Activated CD8-positive, alpha-beta memory T cell treated with anti-CD3 and anti-CD28 coated beads for 48 hours (primary cell): ENCODE results near the gene CTNNBIP1.
A peak's percentile ranks its signal among the peaks of the same experiment; 100 is the strongest.
"Not testable (repeated sequence)": the region's sequence is repeated elsewhere in the genome, so short reads cannot be mapped to it uniquely, and the experiment has no call there.

Experiments used
- DNase-seq, 3 experiments: peaks; one replicate each; pipeline ENCODE4 v3.0.0-alpha.2; 2020; ENCODE audit warnings: low read depth in 2 of 3, low spot score in 2 of 3

Gene CTNNBIP1

GRCh38 chr1:9910076-9910422 is at the start of gene CTNNBIP1:
Gene CTNNBIP1, minus strand, starts transcription at chr1:9910269. Its CDS starts 38,205 bp downstream, at chr1:9872064.
- no peak for DNase-seq

DNA sequence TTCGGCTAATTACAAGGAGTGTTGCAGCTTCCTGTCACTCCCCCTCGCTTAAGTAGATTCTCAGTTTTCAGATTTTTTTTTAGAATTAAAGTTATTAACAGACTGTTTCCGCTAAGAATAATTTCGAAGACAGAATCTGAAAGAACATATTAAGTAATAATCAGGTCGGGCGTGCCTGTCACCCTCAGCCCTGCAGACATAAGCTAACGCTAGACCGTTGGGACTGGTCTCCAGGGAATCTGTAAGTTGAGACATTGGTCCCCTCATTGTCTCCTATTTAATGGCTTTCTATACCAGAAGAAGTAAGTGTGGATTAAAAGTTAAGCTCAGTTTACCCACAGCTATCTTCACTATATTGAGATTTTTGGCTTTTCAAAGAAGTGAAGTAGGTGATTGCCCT is 47.7 kb upstream of the CTNNBIP1 start:
- no peak for DNase-seq

DNA sequence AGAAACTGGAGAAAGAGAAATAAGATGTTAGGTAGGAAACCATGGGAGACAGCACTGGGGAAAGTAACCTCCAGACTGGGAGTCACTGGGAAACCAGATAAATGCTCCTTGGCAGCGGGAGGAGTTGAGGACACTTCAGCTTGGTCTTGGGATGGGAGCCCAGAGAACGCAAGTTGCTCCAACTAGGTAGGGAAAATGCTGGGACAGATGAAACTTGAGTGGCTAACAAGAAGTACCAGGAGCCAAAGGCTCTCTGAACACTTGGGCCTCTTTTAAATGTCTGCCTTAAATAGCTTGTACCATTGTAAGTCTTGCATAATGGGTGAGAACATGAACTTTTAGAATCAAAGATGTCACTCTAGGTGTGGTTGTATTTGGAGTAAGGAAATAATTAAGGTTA is 36.2 kb upstream of the CTNNBIP1 start:
- DNase-seq: no peak

- DNase-seq: peak; percentile 82 to 94 (median 88)
These were observed 33.1 kb upstream of the CTNNBIP1 start, which contains the start of the genes LZIC and NMNAT1 for GRCh38 chr1:9942939-9943788. Gene LZIC, minus strand, starts transcription at chr1:9943391. Its CDS starts 6,772 bp downstream, at chr1:9936619. Gene NMNAT1, plus strand, starts transcription at chr1:9943475. Its CDS starts 28,599 bp downstream, at chr1:9972074.

DNA sequence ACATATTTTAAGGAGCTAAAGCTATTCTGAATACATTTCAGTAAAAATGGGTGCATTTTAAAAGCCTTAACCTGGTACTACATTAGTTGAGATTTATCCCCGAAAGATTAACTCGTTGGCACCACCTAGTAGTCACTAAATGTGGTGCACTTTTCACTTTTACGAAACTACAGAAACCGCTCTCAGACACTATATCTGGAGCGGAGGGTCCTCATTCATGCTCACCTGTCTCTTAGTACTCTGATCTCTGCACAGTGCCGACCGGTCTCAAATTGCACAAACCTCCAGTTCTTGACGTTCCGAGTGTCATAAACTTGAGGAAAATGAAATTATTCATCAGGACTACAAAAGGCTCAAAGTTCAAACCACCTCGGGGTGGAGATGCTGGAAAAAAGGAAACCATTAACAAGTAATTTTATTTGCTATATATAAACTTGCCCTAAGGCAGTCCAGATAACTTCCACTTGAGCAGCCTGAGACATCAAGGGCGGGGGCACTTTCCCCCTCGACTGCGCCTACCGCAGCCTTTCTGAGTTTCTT is 32.4 kb upstream of the CTNNBIP1 start:
- DNase-seq: no peak

GRCh38 chr1:9929431-9930385 is 19.6 kb upstream of the CTNNBIP1 start:
- no peak for DNase-seq

- no peak for DNase-seq
These were observed 17.2 kb upstream of the CTNNBIP1 start for GRCh38 chr1:9927259-9927658.

DNA sequence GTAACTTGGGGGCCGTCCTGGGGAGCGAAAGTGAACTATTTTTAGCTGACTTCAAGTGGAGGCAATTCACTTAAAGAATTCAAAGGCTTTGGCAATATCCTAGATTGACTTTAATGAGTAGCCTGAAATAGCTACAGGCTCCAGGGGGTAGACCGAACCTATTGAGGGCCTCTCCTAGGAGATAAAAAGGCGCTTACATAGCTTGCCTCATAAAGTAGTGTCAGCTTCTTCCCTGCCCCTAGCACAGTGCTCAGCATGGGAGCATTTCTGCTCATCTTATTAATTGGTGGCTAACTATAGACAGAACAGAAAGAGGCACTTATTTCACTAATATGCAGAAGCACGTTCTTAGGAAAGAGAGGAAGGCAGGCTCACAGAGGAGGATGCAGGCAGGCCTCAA is 12.3 kb upstream of the CTNNBIP1 start:
- no peak for DNase-seq

GRCh38 chr1:9920606-9921005 is 10.5 kb upstream of the CTNNBIP1 start:
- no peak for DNase-seq

GRCh38 chr1:9917901-9918300 is 7.8 kb upstream of the CTNNBIP1 start:
- no peak for DNase-seq

GRCh38 chr1:9917495-9917894 is 7.4 kb upstream of the CTNNBIP1 start:
- not testable (repeated sequence) for DNase-seq

DNA sequence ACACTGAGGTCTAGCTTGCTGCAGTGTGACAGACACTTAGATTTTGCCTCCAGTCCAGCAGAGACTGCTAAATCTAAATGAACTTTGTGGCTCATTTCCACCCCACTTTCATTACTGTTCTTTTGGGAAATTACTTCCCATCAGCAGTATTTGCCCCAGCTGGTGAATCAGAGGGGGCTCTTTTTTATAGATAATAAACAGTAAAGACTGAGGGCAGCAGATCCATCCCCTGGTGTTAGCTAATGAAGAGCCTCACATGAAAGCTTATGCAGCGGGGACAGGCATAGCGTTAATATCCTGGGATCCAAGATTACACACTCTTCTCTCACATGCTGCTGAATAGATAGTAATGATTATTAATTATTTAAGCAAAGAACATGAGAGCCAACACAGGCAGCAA is 6.4 kb upstream of the CTNNBIP1 start:
- DNase-seq: no peak

DNA sequence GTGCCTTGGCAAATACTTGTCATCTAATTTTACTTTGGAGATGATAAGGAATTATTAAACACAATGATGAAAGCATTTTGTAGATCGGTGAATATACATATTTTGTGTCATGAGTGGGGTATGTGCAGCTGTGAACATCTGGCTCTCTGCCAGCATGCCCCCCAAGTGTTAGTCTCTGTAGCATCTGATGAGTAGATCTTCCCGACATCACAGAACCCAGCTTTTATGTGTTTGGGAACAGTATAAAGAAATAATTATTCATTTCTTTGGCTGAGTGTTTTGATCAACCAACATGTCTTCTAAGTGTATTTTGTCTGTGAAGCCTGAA is 4.5 kb upstream of the CTNNBIP1 start:
- DNase-seq: no peak

DNA sequence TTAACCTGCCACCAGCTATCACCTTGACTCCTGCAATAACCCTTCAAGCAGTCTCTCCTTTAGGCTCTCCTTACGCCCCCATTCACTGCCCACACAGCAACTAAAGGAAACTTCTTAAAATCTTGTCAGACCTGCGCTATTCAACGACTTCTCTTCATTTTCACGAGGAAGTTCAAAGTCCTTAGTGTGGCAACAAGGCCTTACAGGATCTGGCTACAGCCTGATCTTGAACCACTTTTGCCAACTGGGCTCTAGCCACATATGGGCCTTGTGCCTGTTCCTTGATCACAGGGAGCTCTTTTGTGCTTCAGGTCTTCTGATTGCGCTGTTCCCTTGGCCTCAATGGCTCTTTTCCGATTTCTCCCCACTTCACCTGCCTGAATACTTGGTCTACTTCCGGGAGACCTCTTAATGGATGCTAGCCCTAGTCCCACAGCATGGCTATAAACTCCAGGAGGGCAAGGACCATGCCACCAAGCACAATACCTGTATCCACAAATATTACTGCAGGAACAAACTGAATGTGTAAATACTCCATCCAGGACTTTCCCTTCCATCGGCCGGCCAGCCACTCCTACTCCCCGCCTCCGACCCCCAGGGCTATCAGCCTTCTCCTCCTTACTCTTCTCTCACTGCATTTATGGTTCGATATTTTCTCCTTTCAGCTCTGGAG is 2.3 kb upstream of the CTNNBIP1 start:
- no peak for DNase-seq

DNA sequence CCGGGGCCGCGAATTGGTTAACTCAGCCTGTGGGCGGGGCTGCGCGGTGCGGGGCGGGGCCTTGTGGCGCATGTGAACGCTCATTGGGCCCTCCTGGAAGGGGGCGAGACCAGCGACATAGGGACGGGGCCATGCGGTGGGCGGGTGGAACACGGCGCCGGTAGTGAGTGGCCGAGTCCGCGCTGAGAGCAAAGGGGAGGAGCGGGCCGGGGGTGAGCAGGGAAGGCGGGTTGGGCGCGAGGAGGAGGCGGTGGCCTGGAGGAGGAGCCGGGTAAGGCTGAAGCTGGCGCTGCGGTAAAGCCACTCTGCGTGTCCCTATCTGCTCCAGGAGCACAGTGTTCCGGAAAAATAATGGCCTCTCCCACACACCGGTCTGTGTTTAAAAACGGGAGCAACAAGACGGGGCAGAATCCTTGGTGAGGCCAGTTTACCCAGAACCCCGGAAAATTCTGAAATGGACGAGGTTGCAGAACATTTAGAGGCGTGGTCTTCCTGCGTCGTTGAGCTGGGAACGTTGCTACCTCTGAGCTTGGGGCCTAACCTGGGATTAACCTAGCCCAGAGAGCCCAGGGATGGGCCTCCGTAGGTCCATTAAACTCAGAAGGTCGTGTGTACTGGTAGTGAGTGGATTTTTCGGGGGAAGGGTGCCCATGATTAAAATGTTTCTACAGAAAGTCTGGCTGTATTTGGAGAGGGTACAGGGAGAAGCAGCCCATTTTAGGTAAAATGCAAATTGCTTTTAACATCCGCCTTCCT is 532 bp upstream of the CTNNBIP1 start:
- peak; percentile 99 to 100 (median 99) for DNase-seq

DNA sequence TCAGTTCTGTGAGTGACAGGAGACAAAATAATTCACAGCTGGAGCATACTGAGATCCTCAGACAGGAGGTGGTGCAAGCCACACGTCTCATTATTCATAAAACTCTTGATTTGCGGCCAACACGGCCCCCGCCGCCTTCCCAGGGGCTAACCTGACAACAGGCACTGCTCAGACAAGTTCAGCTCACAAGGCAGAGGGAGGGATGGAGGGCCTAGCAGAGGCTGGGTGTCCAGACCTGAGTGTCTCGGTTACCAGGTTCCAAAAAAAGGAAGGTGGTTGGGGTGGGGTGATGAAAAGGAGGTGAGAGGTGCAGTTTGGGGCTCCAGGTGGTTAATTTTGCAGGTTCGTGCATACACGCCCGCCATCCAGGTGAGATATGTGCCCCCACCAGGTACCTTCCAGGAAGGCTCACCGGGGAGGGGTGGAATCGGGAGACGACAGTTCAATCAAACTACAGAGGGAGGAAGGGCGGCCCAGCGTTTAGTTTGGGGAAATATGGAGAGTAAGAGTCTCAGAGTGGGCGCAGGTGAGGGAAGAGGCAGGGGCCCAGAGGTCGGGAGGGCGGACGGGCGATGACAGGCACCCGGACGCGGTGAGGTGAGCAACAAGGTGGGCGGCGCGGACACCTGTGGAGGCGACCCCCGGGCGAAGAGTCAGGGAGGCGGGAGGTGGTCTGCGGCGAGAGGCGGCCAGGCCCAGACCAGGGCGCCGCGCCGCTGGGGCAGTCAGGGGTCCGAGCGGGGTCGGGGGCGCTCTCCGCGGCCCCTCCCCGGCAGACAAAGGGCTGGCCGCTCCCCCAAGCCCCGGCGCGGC is 629 bp downstream of the CTNNBIP1 start:
- DNase-seq: peak; percentile 22 to 40 (median 22)

DNA sequence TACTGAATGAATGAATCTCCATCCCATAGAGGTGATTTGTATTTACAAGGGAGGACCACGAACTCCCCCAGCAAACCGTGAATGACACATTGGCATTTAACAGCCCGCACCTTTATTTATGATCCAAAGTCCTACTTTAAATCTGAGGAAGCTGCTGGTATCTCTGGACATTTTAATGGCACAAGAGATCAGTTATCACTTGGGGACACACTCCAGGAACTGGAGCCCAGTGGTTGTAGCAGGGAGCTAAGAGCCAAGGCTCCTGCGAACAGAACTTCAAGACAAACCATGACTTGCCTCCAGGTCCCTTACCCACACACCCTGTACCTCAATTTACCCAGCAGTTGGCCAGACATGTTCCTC is 1.2 kb downstream of the CTNNBIP1 start:
- no peak for DNase-seq

GRCh38 chr1:9907441-9907840 is 2.6 kb downstream of the CTNNBIP1 start:
- no peak for DNase-seq

GRCh38 chr1:9906466-9906865 is 3.6 kb downstream of the CTNNBIP1 start:
- DNase-seq: no peak

DNA sequence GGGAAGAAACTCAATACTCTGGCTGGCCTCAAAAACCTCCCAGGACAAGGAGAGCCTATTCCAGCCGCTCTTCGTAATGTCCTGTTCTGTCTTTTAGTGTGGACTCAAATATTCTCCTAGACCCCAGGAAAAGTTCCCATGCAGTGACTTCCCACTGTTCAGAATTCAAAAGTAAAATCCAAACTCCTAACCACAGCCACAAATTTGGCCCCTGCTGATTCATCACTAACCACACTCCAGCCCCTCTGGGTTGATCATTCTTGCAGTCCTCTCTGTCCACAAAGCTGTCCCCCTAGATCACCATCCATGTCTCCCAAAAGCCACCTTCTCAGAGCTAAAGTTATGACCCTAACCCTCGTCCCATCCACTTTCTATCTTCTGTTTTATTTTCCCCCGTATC is 5.1 kb downstream of the CTNNBIP1 start:
- no peak for DNase-seq
